HepG2 (cell line): ENCODE data around the gene NPSR1. TPM values are rescaled to one million over a fixed set of nuclear protein-coding genes. Genes with fewer than 3 reads are reported as not detected.
A peak's percentile ranks its signal among the peaks of the same experiment; 100 is the strongest.

Experiments
- ATF3 ChIP-seq: sonication (generic); formaldehyde crosslinking; IDR thresholded peaks from 2 replicates; pipeline ENCODE4 v1.4.0; 2020; ENCODE audit warnings: missing genetic modification reagents
- CCAR2 ChIP-seq: fragments of 200-400 bp; formaldehyde crosslinking; optimal IDR thresholded peaks from 2 replicates; pipeline ENCODE3; 2018; ENCODE audit warnings: low read depth, mild to moderate bottlenecking, low read length, moderate library complexity
- CCDC6 ChIP-seq: sonication (generic); formaldehyde crosslinking; IDR thresholded peaks from 2 replicates; pipeline ENCODE4 v1.8.1; 2022; ENCODE audit warnings: mild to moderate bottlenecking, missing genetic modification reagents, moderate library complexity
- HIVEP1 ChIP-seq: sonication (generic); formaldehyde crosslinking; IDR thresholded peaks from 2 replicates; pipeline ENCODE4 v1.4.0; 2020; ENCODE audit warnings: mild to moderate bottlenecking, missing genetic modification reagents
- KLF9 ChIP-seq: IDR thresholded peaks from 2 replicates; pipeline ENCODE4 v1.6.1; 2016; ENCODE audit warnings: low read depth
- MIER3 ChIP-seq: IDR thresholded peaks from 2 replicates; pipeline ENCODE4 v1.6.1; 2016; ENCODE audit warnings: missing compliant biosample characterization, borderline replicate concordance
- MIXL1 ChIP-seq: IDR thresholded peaks from 2 replicates; pipeline ENCODE4 v1.6.1; 2016
- MNT ChIP-seq: fragments of 450-650 bp; IDR thresholded peaks from 2 replicates; pipeline ENCODE4 v1.6.1; 2016
- RXRA ChIP-seq: sonication (generic); formaldehyde crosslinking; IDR thresholded peaks from 2 replicates; pipeline ENCODE4 v1.5.1; 2020; ENCODE audit warnings: missing genetic modification reagents
- TBX3 ChIP-seq: fragments of 450-650 bp; IDR thresholded peaks from 2 replicates; pipeline ENCODE4 v1.6.1; 2017; ENCODE audit warnings: antibody characterized with exemption, mild to moderate bottlenecking, inconsistent platforms, borderline replicate concordance
- TERF1 ChIP-seq: sonication (generic); formaldehyde crosslinking; IDR thresholded peaks from 2 replicates; pipeline ENCODE4 v1.8.0; 2022; ENCODE audit warnings: mild to moderate bottlenecking, missing genetic modification reagents, moderate library complexity
- TFDP2 ChIP-seq: sonication (generic); formaldehyde crosslinking; IDR thresholded peaks from 2 replicates; pipeline ENCODE4 v1.4.0; 2020; ENCODE audit warnings: missing genetic modification reagents
- ZFP1 ChIP-seq: IDR thresholded peaks from 2 replicates; pipeline ENCODE4 v1.6.1; 2016
- ZNF136 ChIP-seq: sonication (generic); formaldehyde crosslinking; IDR thresholded peaks from 2 replicates; pipeline ENCODE4 v1.8.1; 2022; ENCODE audit warnings: low read depth, mild to moderate bottlenecking, moderate library complexity, missing genetic modification reagents
- ZNF18 ChIP-seq: sonication (generic); formaldehyde crosslinking; IDR thresholded peaks from 2 replicates; pipeline ENCODE4 v1.8.0; 2022; ENCODE audit warnings: mild to moderate bottlenecking, missing genetic modification reagents; ENCODE audit not compliant: insufficient replicate concordance
- ZNF350 ChIP-seq: sonication (generic); formaldehyde crosslinking; IDR thresholded peaks from 2 replicates; pipeline ENCODE4 v1.4.0; 2020; ENCODE audit warnings: mild to moderate bottlenecking, low read depth, missing genetic modification reagents, borderline replicate concordance
- ZNF543 ChIP-seq: sonication (generic); formaldehyde crosslinking; IDR thresholded peaks from 2 replicates; pipeline ENCODE4 v1.4.0; 2020; ENCODE audit warnings: mild to moderate bottlenecking, missing genetic modification reagents
- ZNF720 ChIP-seq: sonication (generic); formaldehyde crosslinking; IDR thresholded peaks from 2 replicates; pipeline ENCODE4 v1.4.0; 2020; ENCODE audit warnings: missing genetic modification reagents
- polyA plus RNA-seq, 8 experiments: library from polyadenylated mRNA; depleted of rRNA in 3 of 8; stranded (reverse) in 7 of 8; unstranded in 1 of 8; fragments of >200 nt; fragmentation: Illumina TruSeq in 4 of 8; extraction: Trizol in 4 of 8; gene quantifications; 2 replicates each; pipeline versions ENCODE4 v1.2.1 to v1.2.3, GENCODE V29; 2011 to 2016; ENCODE audit warnings: low read depth in 4 of 8, missing spikeins in 1 of 8, mixed read lengths in 1 of 8; ENCODE audit not compliant: insufficient read depth in 1 of 8
- total RNA-seq, 5 experiments: library from RNA; depleted of rRNA; stranded (reverse); fragments of >200 nt; fragmentation: Illumina TruSeq; extraction: Trizol; gene quantifications; 2 replicates each; pipeline ENCODE4 v1.2.3, GENCODE V29; 2016; ENCODE audit warnings: low read depth in 1 of 5
- TF ChIP-seq, protein P1 (sequence below): IDR thresholded peaks from 2 replicates; pipeline ENCODE4 v1.6.1; 2012; ENCODE audit warnings: low read depth, low read length, improper control_type of control experiment
- TF ChIP-seq, protein P2 (sequence below): sonication (generic); formaldehyde crosslinking; IDR thresholded peaks from 2 replicates; pipeline ENCODE4 v1.5.0; 2020; ENCODE audit warnings: missing genetic modification reagents

The NPSR1 gene
- total and polyA plus RNA-seq, 2 of the 13 experiments (the other 11 are each of a cell fraction or from before 2014, with no cell fraction given) = not detected

DNA sequence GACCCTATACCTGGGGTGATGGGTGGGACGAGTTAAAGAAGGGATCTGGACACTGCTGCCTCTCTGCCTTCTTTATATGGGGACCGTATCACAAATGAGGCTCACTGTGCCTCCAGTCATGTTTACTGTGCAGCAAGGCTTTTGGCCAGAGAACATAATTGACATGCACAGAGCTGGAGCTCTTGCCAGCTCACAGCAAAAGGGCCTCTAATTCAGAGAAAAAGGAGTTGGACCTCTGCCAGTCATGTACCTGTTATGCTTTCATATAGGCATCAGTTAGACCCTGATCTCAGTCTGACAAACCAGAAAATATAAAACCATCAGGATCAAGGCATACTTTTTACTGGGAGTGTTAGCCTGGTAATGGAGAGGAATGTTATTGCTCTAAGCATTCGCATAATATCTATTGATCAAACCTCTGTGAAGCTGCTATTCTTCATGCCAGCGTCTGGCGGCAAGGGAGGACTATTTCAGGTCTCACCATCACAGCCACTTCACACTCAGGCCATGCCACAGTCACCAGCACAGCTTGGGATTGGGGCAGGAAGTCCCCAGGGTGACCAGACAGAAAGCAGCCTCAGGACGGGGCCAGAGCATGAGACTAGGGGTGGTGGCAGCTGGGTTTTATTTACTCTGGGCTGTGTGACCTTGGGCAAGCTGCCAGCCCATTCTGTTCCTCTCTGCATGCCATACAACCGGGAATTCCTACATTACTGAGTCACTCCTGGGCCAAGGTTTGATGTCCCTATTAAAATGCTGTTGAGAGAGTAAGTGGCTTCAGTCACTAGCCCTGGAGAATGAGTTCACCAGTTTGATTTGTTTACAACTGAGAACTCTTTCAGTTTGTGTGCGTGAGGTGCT is 90.1 kb downstream of the NPSR1 start (continued):
- TF ChIP-seq, protein P1, sequence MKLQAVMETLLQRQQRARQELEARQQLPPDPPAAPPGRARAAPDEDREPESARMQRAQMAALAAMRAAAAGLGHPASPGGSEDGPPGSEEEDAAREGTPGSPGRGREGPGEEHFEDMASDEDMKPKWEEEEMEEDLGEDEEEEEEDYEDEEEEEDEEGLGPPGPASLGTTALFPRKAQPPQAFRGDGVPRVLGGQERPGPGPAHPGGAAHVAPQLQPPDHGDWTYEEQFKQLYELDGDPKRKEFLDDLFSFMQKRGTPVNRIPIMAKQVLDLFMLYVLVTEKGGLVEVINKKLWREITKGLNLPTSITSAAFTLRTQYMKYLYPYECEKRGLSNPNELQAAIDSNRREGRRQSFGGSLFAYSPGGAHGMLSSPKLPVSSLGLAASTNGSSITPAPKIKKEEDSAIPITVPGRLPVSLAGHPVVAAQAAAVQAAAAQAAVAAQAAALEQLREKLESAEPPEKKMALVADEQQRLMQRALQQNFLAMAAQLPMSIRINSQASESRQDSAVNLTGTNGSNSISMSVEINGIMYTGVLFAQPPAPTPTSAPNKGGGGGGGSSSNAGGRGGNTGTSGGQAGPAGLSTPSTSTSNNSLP = peak; percentile 97
- TF ChIP-seq HIVEP1 = peak; percentile 75
- peak; percentile 42 for TF ChIP-seq CCAR2
- peak; percentile 68; the same call in 1 of the 2 replicates for TF ChIP-seq ZFP1 (CRISPR knock-in tag)
- TF ChIP-seq MIXL1 = peak; percentile 71; the same call in 1 of the 2 replicates
- 0 out of 2 replicates have a peak, but pooled peaks have one; percentile 22 for TF ChIP-seq KLF9 (CRISPR knock-in tag)
- TF ChIP-seq ZNF136 (CRISPR knock-in tag) = peak; percentile 92
- TF ChIP-seq ZNF543 (CRISPR knock-in tag) = peak; percentile 68; the same call in 1 of the 2 replicates
- TF ChIP-seq RXRA (CRISPR knock-in tag) = peak; percentile 80
- TF ChIP-seq TFDP2 = peak; percentile 55; the same call in 1 of the 2 replicates
- peak; percentile 95 for TF ChIP-seq ATF3 (CRISPR knock-in tag)
- TF ChIP-seq ZNF350 (CRISPR knock-in tag) = peak; percentile 75; the same call in 1 of the 2 replicates
- no peak; the same call in 1 of the 2 replicates for TF ChIP-seq TERF1 (CRISPR knock-in tag)
- no peak for TF ChIP-seq ZNF720 (CRISPR knock-in tag)
- TF ChIP-seq MNT = peak; percentile 21; the same call in 1 of the 2 replicates
- no peak; the same call in 1 of the 2 replicates for TF ChIP-seq TBX3
- TF ChIP-seq CCDC6 (CRISPR knock-in tag) = no peak
- TF ChIP-seq, protein P2, sequence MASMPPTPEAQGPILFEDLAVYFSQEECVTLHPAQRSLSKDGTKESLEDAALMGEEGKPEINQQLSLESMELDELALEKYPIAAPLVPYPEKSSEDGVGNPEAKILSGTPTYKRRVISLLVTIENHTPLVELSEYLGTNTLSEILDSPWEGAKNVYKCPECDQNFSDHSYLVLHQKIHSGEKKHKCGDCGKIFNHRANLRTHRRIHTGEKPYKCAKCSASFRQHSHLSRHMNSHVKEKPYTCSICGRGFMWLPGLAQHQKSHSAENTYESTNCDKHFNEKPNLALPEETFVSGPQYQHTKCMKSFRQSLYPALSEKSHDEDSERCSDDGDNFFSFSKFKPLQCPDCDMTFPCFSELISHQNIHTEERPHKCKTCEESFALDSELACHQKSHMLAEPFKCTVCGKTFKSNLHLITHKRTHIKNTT (CRISPR knock-in tag) = no peak
- TF ChIP-seq ZNF18 (CRISPR knock-in tag) = peak; percentile 99
- TF ChIP-seq MIER3 (CRISPR knock-in tag) = peak; percentile 87; the same call in 1 of the 2 replicates
